HG03064 (cell line): Measurements from ENCODE around the gene DENND2A.
"Not testable (repeated sequence)": the region's sequence is repeated elsewhere in the genome, so short reads cannot be mapped to it uniquely, and the experiment has no call there.

Experiments
- ATAC-seq: cut with Tn5 transposase; IDR thresholded peaks from one replicate; pipeline ENCODE4 v1.9.1; 2021; ENCODE audit warnings: low read depth; ENCODE audit not compliant: unreplicated experiment

Gene DENND2A

GRCh38 chr7:140557809-140558518 is 82.6 kb downstream of the DENND2A start:
- ATAC-seq, result no peak

DNA sequence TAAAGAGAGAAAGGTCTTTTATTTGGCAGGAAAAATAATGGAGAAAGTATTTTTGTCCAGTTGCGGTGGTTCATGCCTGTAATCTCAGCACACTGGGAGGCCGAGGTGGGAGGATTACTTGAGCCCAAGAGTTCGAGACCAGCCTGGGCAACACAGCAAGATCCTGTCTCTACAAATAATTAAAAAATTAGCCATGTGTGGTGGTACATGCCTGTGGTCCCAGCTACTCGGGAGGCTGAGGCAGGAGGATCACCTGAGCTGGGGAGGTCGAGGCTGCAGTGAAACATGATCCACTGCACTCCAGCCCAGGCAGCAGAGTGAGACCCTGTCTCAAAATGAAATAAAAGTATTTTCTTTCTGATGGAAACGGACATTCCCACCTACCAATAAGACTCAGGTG is 83.5 kb downstream of the DENND2A start:
- no peak for ATAC-seq

DNA sequence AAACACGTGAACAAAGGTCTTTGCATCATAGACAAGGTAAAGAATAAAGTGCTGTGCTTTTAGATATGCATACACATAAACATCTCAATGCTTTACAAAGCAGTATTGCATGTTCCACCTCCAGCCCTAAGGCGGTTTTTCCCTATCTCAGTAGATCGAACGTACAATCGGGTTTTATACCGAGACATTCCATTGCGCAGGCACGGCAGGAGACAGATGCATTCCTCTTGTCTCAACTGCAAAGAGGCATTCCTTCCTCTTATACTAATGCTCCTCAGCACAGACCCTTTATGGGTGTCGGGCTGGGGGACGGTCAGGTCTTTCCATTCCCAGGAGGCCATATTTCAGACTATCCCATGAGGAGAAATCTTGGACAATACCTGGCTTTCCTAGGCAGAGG is 87.4 kb downstream of the DENND2A start:
- not testable (repeated sequence) for ATAC-seq

GRCh38 chr7:140552240-140552679 is 88.4 kb downstream of the DENND2A start:
- no peak for ATAC-seq

DNA sequence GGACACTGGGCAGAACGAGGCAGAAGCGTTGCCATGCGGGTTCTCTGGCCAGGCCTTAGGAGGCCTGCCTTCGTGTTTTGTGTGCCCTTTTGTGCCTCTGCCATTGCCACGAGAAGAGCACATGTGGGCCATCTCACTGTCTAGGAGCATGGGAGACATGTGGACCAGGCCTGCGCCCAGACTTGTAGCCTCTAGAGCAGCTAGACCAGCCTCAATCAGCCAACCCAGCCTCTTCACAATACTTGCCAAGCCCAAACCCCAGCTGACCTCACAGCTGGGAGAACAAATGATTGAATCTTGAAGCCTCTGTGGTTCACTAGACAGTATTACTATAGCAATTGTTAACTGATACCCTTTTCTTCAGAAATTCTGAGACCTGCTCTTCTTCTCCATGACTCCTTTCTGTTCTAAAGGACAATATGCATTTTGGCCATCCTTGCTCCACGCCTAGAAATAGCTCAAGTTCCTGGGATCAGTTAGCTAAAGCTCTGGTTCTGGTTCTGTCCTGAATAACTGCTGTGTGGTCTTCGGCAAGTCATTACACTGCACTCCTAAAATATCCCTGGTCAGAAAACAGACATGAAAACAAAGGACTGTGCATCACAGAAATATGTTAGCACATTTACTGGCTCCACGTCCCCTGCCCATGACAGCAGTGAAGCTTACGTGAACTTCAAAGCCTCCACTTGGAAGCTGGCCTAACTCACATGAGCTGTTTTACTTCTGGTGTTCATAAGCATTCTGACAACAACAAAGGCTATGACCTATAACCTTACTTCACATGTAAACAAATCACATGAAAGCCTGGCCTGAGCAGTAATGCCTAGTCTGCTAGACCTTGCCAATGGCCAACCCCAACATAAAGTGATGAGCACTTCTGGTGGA is 89.0 kb downstream of the DENND2A start:
- ATAC-seq, result no peak

DNA sequence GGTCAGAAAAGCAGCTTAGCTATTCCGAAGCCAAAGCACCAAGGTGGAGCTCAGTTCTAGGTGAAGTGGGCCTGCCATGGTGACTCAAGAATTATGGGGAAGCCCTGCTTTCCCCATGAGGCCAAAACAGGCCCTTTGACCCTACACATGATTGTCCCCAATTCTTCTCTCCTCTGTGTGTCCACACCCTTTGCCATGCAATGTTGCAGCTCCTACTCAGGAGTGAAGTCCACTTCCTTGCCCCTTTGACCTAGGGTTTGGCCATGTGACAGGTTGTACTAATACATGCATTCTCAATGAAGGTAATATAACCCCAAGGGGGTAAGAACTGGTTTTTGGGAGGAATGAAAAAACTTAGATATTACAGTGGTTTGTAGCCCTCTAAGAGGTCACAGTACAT is 93.7 kb downstream of the DENND2A start:
- ATAC-seq, result no peak

- no peak for ATAC-seq
Observed at GRCh38 chr7:140544388-140544826, 96.2 kb downstream of the DENND2A start.

DNA sequence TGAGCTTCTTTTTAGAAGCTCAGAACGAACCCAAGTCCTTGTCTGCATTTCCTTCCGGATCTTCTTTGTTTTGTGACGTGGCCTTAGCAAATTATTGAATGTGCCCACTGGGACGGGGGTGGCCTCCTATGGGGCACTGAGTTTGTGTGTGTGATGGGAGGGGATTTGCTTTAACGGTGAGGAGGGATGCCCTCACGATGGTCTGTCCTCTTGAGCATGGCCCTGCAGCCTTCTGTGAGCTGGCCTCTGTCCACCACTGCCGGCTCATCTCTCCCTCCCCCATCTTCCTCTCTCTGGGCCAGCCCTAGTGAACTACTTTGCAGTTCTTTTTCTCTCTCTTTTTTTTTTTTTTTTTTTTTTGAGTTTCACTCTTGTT is 98.4 kb downstream of the DENND2A start:
- ATAC-seq, result no peak

GRCh38 chr7:140541513-140542227 is 98.9 kb downstream of the DENND2A start:
- ATAC-seq, result no peak

- no peak for ATAC-seq
Observed at GRCh38 chr7:140541176-140541512, 99.5 kb downstream of the DENND2A start.

DNA sequence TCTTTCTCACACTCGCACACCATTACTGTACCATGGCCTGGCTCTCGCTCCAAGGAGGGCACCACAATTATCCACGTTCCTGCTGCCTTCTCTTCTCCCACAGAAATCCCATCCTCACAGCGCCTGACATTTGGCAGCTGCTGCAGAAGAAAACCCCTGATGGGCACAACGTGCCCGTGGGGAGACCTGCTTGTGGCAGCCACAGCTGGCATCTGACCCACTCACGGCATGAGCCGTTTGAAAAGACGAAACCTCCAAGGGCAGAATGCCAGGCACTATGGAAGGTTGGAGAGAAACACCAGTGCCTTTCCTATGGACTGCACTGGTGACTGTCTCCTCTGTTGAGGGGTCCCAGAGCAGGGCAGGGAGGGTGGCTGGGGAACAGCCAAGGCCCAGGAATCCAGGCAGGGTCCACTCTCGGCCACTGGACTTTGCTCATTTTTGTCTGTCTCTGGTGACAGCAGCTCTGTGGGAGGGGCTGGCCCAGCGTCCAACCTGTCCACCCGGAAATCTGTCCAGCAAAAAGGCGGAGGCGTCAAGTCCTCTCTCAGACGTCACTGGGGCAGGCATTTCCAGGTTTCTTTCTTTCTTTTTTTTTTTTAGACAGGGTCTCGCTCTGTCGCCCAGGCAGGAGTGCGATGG is 100.4 kb downstream of the DENND2A start:
- no peak for ATAC-seq

DNA sequence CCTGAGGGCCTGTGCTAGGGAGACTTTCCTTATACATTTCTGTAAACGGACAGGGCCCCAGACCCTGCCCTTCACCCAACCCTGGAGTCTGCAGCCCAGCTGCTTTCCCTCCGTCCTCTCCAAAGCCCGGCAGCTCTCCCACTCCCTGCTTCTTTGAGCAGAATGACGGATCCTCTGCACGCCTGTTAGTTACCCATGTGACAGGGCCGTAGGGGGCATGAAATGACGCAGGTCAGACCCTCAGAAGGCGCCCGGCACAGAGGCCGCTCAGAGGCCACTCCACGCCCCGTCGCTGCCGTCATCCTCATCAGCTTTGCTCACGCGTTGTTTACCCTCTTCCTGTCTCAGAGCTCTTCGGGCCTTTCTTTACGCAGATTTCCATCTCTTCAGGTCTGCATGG is 101.2 kb downstream of the DENND2A start:
- no peak for ATAC-seq

DNA sequence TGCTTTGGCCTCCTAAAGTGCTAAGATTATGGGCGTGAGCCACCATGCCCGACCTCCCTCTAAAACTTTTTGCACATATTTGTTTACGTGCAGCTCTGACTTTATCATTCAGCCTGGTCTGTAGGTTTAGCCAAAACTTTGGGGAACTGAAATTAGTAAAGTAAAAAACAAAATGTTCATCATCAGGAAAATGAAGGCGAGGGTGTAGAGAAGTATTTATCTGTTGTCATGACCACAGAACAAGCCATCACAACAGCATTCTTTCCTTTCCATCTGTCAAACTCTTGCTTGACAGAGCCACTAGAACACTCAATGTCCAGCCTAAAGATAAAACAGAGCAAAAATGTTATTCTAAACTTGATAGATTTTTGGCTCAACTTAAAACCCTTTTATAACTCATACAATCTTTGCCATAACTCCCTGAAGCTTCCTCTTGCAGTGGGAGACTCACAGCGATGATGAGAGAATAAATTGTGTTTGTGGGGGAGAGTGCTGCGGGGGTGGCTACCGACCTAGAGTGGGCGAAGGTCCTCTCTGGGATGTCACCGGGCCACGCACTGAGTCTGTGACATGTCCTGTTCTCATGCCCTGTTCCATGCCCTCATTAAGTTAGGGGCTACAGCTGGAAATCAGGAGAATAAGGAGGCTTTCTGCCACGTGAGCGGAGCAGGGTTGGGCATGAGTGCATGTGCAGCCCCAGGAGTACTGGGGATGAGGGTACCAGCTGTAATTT is 102.7 kb downstream of the DENND2A start:
- no peak for ATAC-seq

GRCh38 chr7:140534743-140535142 is 105.9 kb downstream of the DENND2A start:
- no peak for ATAC-seq

DNA sequence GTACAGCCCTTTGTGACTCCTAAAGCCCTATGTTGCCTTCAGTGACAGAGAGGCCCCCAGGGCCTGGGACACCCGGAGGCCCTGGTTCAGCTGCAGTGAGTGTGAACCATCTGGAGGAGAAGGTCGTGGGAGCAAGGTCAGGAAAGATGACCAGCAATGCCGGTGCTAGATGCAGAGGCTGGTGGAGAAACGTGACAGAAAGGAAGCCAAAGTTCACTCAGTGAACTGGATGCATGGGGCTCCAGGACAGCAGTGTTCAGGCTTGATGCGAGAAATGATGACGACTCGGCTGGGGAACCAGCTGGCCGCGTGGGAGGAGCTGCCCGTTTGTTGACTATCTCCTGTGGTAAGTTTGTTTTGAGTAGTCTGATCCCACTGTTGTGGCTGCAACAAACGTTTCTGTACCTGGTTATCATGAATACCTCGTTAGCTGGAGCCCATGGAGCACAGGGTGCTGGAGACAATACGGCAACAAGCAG is 107.2 kb downstream of the DENND2A start:
- ATAC-seq, result no peak

DNA sequence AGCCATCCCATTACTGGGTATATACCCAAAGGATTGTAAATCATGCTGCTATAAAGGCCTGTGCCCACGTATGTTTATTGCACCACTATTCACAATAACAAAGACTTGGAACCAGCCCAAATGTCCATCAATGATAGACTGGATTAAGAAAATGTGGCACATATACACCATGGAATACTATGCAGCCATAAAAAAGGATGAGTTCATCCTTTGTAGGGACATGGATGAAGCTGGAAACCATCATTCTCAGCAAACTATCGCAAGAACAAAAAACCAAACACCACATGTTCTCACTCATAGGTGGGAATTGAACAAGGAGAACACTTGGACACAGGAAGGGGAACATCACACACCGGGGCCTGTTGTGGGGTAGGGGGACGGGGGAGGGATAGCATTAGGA is 111.2 kb downstream of the DENND2A start:
- ATAC-seq, result not testable (repeated sequence)

GRCh38 chr7:140526787-140527664 is 113.6 kb downstream of the DENND2A start:
- no peak for ATAC-seq

GRCh38 chr7:140526214-140526613 is 114.4 kb downstream of the DENND2A start:
- ATAC-seq, result no peak

DNA sequence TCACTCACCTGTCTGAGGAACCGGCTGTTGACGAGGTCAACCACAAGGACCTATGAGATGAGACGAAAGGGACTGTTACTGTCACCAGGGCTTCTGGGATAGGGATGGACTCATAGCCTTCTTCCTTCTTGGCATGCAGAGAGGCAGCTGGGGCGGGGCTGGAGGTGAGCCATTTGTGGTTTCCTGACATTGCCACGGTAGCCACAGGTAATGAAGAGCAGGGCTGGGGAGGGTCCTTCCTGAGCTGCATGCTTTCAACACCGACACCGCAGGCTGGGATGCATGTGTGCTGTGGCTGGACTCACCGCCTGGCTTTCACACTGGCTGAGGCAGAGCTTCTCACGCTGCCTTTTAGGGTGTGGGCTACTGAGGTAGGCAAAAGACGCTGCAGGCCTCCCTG is 114.9 kb downstream of the DENND2A start:
- no peak for ATAC-seq
